Endothelial cell of umbilical vein (primary cell): ENCODE results near the gene ZSWIM6. TPM values are rescaled to one million over a fixed set of nuclear protein-coding genes. Genes with fewer than 3 reads are reported as not detected.
A peak's percentile ranks its signal among the peaks of the same experiment; 100 is the strongest.
"Not testable (repeated sequence)": the region's sequence is repeated elsewhere in the genome, so short reads cannot be mapped to it uniquely, and the experiment has no call there.

Source experiments
- BruUV-seq: library from RNA; stranded (reverse); fragments of 400-500 nt; replicated peaks from 2 replicates; lab custom pipeline; 2021; lab: Mats Ljungman, UMichigan
- CTCF ChIA-PET: fragments of 300-600, 350-600 bp; sonication (Branson Sonifier 250); formaldehyde crosslinking; loops from one replicate; lab custom pipeline; 2021; ENCODE audit warnings: antibody characterized with exemption, inconsistent platforms; lab: Charles Lee
- POLR2A ChIA-PET: fragments of 300-600, 350-600 bp; sonication (Branson Sonifier 250); formaldehyde crosslinking; loops from one replicate; lab custom pipeline; 2021; ENCODE audit warnings: antibody characterized with exemption, inconsistent platforms; lab: Charles Lee
- DNase-seq: peaks from one replicate; pipeline ENCODE4 v3.0.0-alpha.2; 2011; ENCODE audit warnings: low read depth, low spot score
- FAIRE-seq: peaks from 2 replicates; lab custom pipeline; 2011; peaks lifted over from hg19 to GRCh38; lab: Jason Lieb, UNC
- H2AFZ ChIP-seq: 2 replicates; pipeline ENCODE4 v1.6.0; 2012; ENCODE audit warnings: low read depth, low read length, control low read depth, inconsistent platforms
- H3K27ac ChIP-seq: 2 replicates; pipeline ENCODE4 v1.5.1; 2011; ENCODE audit warnings: low read depth, mild to moderate bottlenecking, control low read depth, low read length, moderate library complexity; ENCODE audit not compliant: insufficient read depth
- H3K27me3 ChIP-seq, 2 experiments: 2 replicates each; pipeline versions ENCODE4 v1.6.0 to v1.6.1; 2011; ENCODE audit warnings: low read length in 2 of 2, mixed read lengths in 1 of 2; ENCODE audit not compliant: control insufficient read depth in 2 of 2, insufficient read depth in 2 of 2
- H3K36me3 ChIP-seq, 2 experiments: 2 replicates in 1 of 2; 3 replicates in 1 of 2; pipeline ENCODE4 v1.5.1; 2011; ENCODE audit warnings: low read length in 2 of 2, mild to moderate bottlenecking in 1 of 2, moderate library complexity in 1 of 2; ENCODE audit not compliant: control insufficient read depth in 2 of 2, insufficient read depth in 2 of 2; ENCODE audit errors: extremely low read depth in 1 of 2
- H3K4me1 ChIP-seq: 3 replicates; pipeline ENCODE4 v1.5.1; 2011; ENCODE audit warnings: mild to moderate bottlenecking, low read length; ENCODE audit not compliant: control insufficient read depth, insufficient read depth; ENCODE audit errors: extremely low read depth
- H3K4me2 ChIP-seq: 2 replicates; pipeline ENCODE4 v1.6.1; 2011; ENCODE audit warnings: low read length, control low read depth, mixed read lengths; ENCODE audit not compliant: insufficient read depth
- H3K4me3 ChIP-seq, 3 experiments: fragments of 200-600 bp in 1 of 3; sonication (generic), shearing (Covaris generic) in 1 of 3; replicated peaks in 1 of 3; 2 replicates each; pipeline ENCODE4 v1.5.1; 2011 to 2016; ENCODE audit warnings: control low read depth in 3 of 3, low read length in 3 of 3, mild to moderate bottlenecking in 2 of 3, inconsistent platforms in 1 of 3, low read depth in 1 of 3, moderate library complexity in 1 of 3; ENCODE audit not compliant: insufficient read depth in 1 of 3
- H3K79me2 ChIP-seq: 2 replicates; pipeline ENCODE4 v1.6.0; 2012; ENCODE audit warnings: low read length, inconsistent platforms; ENCODE audit not compliant: control insufficient read depth, insufficient read depth
- H3K9ac ChIP-seq: replicated peaks from 2 replicates; pipeline ENCODE3; 2011; ENCODE audit warnings: low read length, control low read depth; ENCODE audit not compliant: insufficient read depth; ENCODE audit errors: extremely low read depth
- H3K9me1 ChIP-seq: replicated peaks from 3 replicates; pipeline ENCODE4 v1.6.0; 2011; ENCODE audit warnings: mild to moderate bottlenecking, low read length; ENCODE audit not compliant: control insufficient read depth, insufficient read depth; ENCODE audit errors: extremely low read depth
- H3K9me3 ChIP-seq: replicated peaks from 2 replicates; pipeline ENCODE4 v1.5.1; 2012; ENCODE audit warnings: low read length, inconsistent platforms; ENCODE audit not compliant: control insufficient read depth, insufficient read depth
- H4K20me1 ChIP-seq: replicated peaks from 2 replicates; pipeline ENCODE3; 2011; ENCODE audit warnings: mild to moderate bottlenecking, low read length; ENCODE audit not compliant: control insufficient read depth, insufficient read depth; ENCODE audit errors: extremely low read depth
- EZH2 ChIP-seq: IDR thresholded peaks from 2 replicates; pipeline ENCODE4 v1.6.1; 2012; ENCODE audit warnings: borderline replicate concordance, low read depth, mild to moderate bottlenecking, moderate library complexity, low read length, inconsistent platforms; ENCODE audit not compliant: severe bottlenecking
- FOS ChIP-seq: IDR thresholded peaks from 2 replicates; pipeline ENCODE4 v1.6.1; 2011; ENCODE audit warnings: mild to moderate bottlenecking, low read length, moderate library complexity, borderline replicate concordance; ENCODE audit not compliant: insufficient read depth
- GATA2 ChIP-seq: IDR thresholded peaks from 2 replicates; pipeline ENCODE4 v1.7.0; 2011; ENCODE audit warnings: low read depth, mild to moderate bottlenecking, moderate library complexity, mixed read lengths, low read length; ENCODE audit not compliant: insufficient read length, insufficient read depth
- JUN ChIP-seq: IDR thresholded peaks from 2 replicates; pipeline ENCODE4 v1.6.1; 2011; ENCODE audit warnings: borderline replicate concordance, low read depth; ENCODE audit not compliant: insufficient read length, insufficient read depth
- MYC ChIP-seq: IDR thresholded peaks from one replicate; pipeline ENCODE4 v1.6.1; 2011; ENCODE audit warnings: mild to moderate bottlenecking, low read depth, low read length
- POLR2A ChIP-seq: IDR thresholded peaks from 2 replicates; pipeline ENCODE4 v1.6.1; 2012; ENCODE audit warnings: low read depth, mild to moderate bottlenecking, control low read depth, low read length
- POLR2AphosphoS5 ChIP-seq: IDR thresholded peaks from 2 replicates; pipeline ENCODE4 v1.6.1; 2012; ENCODE audit warnings: low read depth, mild to moderate bottlenecking, control low read depth, low read length, moderate library complexity; ENCODE audit not compliant: insufficient read depth
- dilution Hi-C: fragments of 300-500 bp; cut with MboI; formaldehyde crosslinking; loops from one replicate; pipeline ENCODE4 v1.15.0; 2019; ENCODE audit warnings: low sequenced_read_pairs; ENCODE audit not compliant: extremely low pct_ligation_motif_present
- intact Hi-C: fragments of 100-400 bp; cut with micrococcal nuclease; formaldehyde crosslinking; loops from one replicate; pipeline ENCODE4 v1.10.0; 2022
- polyA plus RNA-seq, 4 experiments: library from polyadenylated mRNA; depleted of rRNA in 3 of 4; stranded (reverse) in 3 of 4; unstranded in 1 of 4; fragments of >200 nt; gene quantifications; 2 replicates each; pipeline versions ENCODE4 v1.2.1 to v1.2.3, GENCODE V29; 2011 to 2012; ENCODE audit warnings: missing spikeins in 1 of 4
- total RNA-seq: library from RNA; stranded (reverse); gene quantifications from 2 replicates; pipeline ENCODE4 v1.2.3, GENCODE V29; 2021
- TF ChIP-seq, protein P1 (sequence below), 2 donors: IDR thresholded peaks; 1 replicate in 1 of 2; 2 replicates in 1 of 2; pipeline ENCODE4 v1.5.1; 2011; ENCODE audit warnings: low read length in 2 of 2, mild to moderate bottlenecking in 2 of 2, moderate library complexity in 2 of 2, control low read depth in 1 of 2, inconsistent platforms in 1 of 2, low read depth in 1 of 2; ENCODE audit not compliant: insufficient read depth in 1 of 2; ENCODE audit errors: extremely low read depth in 1 of 2
- TF ChIP-seq, protein P2 (sequence below): IDR thresholded peaks from 2 replicates; pipeline ENCODE4 v1.6.1; 2011; ENCODE audit not compliant: insufficient read depth, insufficient read length

Gene ZSWIM6
- total and polyA plus RNA-seq, 2 donors (not counting 3 experiments of a cell fraction or from before 2014, with no cell fraction given), result 14.9 to 25.3 TPM

DNA sequence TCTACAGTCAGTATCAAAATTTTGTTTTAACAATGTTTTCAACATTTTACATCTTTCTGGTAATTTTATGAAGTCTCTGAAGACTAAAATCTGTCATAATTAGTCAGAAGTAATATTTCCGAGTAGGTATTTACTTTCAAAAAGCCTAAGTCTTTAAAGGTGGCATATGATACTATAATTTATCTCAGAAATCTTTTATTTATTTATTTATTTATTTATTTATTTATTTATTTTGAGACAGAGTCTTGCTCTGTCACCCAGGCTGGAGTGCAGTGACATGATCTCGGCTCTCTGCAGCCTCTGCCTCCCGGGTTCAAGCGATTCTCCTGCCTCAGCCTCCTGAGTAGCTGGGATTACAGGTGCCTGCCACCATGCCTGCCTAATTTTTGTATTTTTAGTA is 74.4 kb downstream of the ZSWIM6 start:
- H2AFZ ChIP-seq, H3K9me3 ChIP-seq, H3K4me2 ChIP-seq, POLR2A ChIA-PET, H4K20me1 ChIP-seq, H3K9me1 ChIP-seq, BruUV-seq, DNase-seq, H3K27ac ChIP-seq, H3K27me3 ChIP-seq, H3K4me3 ChIP-seq, H3K9ac ChIP-seq, FAIRE-seq, H3K36me3 ChIP-seq, dilution Hi-C loops: not testable (repeated sequence)
- Histone ChIP-seq H3K4me1 (peaks cover 40% of the 10 kb centered on the region), H3K79me2 (peaks cover 78% of the 10 kb centered on the region)
- CTCF ChIA-PET, result interaction anchor here (1.2 kb wide), 1 partner anchor 75 kb away, joined by 3 read pairs; the partner anchor contains the start of gene ZSWIM6
- intact Hi-C loops, result loop anchor here (5.0 kb wide), 1 partner anchor 129 kb away; no protein-coding TSS in a partner anchor

DNA sequence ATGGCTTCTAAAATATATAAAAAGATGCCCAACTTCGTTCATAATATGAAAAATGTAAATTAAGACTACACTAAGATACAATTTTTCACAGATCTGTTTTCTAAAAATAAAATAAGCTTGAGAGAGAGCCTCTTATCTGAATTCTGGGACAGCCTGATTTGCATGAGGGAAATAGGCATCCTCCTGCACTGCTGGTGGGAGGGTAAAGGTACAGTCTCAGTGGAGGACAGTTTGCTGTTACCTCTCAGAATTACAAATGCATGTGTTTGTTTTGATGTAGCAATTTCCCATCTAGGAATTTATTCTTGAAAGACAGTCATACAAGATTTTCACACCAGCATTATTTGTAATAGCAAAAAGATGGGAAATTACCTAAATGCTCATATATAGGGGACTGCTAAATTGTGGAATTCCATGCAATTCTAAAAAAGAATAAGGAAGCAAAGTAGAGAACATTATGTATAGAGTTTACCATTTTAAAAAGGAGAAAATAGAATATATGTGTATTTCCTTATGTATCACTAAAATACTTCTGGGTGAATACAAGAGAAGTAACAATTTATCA is 75.7 kb downstream of the ZSWIM6 start:
- dilution Hi-C loops, result no loop called here
- FAIRE-seq (no peak), DNase-seq (no peak)
- no TSS peak for BruUV-seq
- H2AFZ ChIP-seq, result no peak overlapping the region
- no peak overlapping the region for H3K9ac ChIP-seq
- H3K4me3 ChIP-seq, result no peak overlapping the region
- H3K36me3 ChIP-seq, result no peaks in the 10 kb centered on the region
- no peaks in the 10 kb centered on the region for H3K9me3 ChIP-seq
- peaks cover 11% of the 10 kb centered on the region for H4K20me1 ChIP-seq
- CTCF ChIA-PET, result interaction anchor here (0.7 to 2.6 kb wide), 4 partner anchors 10 to 76 kb away, joined by 3 to 10 read pairs (median 3); partner anchors contain the start of gene ZSWIM6
- POLR2A ChIA-PET, result no interaction called here
- intact Hi-C loops, result loop anchor here (1.0 to 5.0 kb wide), 5 partner anchors 43 to 251 kb away; partner anchors contain the start of genes SMIM15 and ZSWIM6
- H3K4me1 ChIP-seq, result peaks cover 27% of the 10 kb centered on the region
- H3K27me3 ChIP-seq, result no peaks in the 10 kb centered on the region
- peak overlapping the region; percentile 58 for H3K4me2 ChIP-seq
- TF ChIP-seq, protein P1, sequence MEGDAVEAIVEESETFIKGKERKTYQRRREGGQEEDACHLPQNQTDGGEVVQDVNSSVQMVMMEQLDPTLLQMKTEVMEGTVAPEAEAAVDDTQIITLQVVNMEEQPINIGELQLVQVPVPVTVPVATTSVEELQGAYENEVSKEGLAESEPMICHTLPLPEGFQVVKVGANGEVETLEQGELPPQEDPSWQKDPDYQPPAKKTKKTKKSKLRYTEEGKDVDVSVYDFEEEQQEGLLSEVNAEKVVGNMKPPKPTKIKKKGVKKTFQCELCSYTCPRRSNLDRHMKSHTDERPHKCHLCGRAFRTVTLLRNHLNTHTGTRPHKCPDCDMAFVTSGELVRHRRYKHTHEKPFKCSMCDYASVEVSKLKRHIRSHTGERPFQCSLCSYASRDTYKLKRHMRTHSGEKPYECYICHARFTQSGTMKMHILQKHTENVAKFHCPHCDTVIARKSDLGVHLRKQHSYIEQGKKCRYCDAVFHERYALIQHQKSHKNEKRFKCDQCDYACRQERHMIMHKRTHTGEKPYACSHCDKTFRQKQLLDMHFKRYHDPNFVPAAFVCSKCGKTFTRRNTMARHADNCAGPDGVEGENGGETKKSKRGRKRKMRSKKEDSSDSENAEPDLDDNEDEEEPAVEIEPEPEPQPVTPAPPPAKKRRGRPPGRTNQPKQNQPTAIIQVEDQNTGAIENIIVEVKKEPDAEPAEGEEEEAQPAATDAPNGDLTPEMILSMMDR (IDR thresholded peaks at IDR 0.05; ENCODE audit: extremely low read depth in 1 of 2, insufficient read depth in 1 of 2, low read depth in 1 of 2, low read length in 2 of 2), result no peak
- TF ChIP-seq FOS (no peak), POLR2A (no peak), MYC (no peak), EZH2 (no peak), JUN (no peak), GATA2 (no peak), POLR2AphosphoS5 (no peak)
- TF ChIP-seq, protein P2, sequence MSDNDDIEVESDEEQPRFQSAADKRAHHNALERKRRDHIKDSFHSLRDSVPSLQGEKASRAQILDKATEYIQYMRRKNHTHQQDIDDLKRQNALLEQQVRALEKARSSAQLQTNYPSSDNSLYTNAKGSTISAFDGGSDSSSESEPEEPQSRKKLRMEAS, result no peak
- peak overlapping the region; percentile 39 for H3K27ac ChIP-seq
- H3K79me2 ChIP-seq, result peaks cover 78% of the 10 kb centered on the region
- H3K9me1 ChIP-seq, result no peaks in the 10 kb centered on the region
